Lower leg skin (tissue), 4 donors: ENCODE data around the gene PPP2R2B. TPM values are rescaled to one million over a fixed set of nuclear protein-coding genes. Genes with fewer than 3 reads are reported as not detected.

ENCODE experiments used
- DNase-seq, 2 donors: peaks; one replicate each; pipeline ENCODE4 v3.0.0-alpha.2; 2019; ENCODE audit warnings: low spot score in 2 of 2
- H3K4me3 ChIP-seq: fragments of 200-600 bp; sonication (generic); 2 replicates; pipeline ENCODE4 v1.5.1; 2017; ENCODE audit warnings: mild to moderate bottlenecking, low read depth; ENCODE audit not compliant: poor library complexity, severe bottlenecking
- CTCF ChIP-seq, 3 donors: fragments of 450-650 bp; IDR thresholded peaks; one replicate each; pipeline ENCODE4 v1.5.1; 2016; ENCODE audit warnings: antibody characterized with exemption in 3 of 3, mild to moderate bottlenecking in 3 of 3, moderate library complexity in 2 of 3
- POLR2A ChIP-seq, 2 donors: fragments of 450-650 bp; IDR thresholded peaks; one replicate each; pipeline ENCODE4 v1.6.1; 2016 to 2017; ENCODE audit warnings: antibody characterized with exemption in 2 of 2, mild to moderate bottlenecking in 1 of 2, moderate library complexity in 1 of 2
- WGBS, 2 donors: methylation state at CpG; one replicate each; pipeline ENCODE4 v1.1.5; 2018; 5-methylcytosine and 5-hydroxymethylcytosine counted together
- intact Hi-C: fragments of 100-400 bp; cut with DNase I; formaldehyde crosslinking; loops from one replicate; pipeline ENCODE4 v1.15.0; 2023; ENCODE audit warnings: low total_unique reads
- total RNA-seq, 4 donors: library from RNA; depleted of rRNA; stranded (reverse); fragments of >200 nt; gene quantifications; one replicate each; pipeline ENCODE4 v1.1.0, GENCODE V29; 2016

The PPP2R2B gene
- total RNA-seq, 4 donors from 2014 or later, result 3.7 to 8.4 (median 4.5) TPM

- no peak for DNase-seq
- no peak overlapping the region for H3K4me3 ChIP-seq
- TF ChIP-seq CTCF (IDR thresholded peaks at IDR 0.05) (no peak), POLR2A (IDR thresholded peaks at IDR 0.05) (no peak)
- intact Hi-C loops, result no loop called here
- 26 to 54% methylated on average over 1 of the region's 1 CpG for WGBS, 2 donors
Observed at GRCh38 chr5:146805081-146805480, 73.5 kb downstream of the PPP2R2B start.

GRCh38 chr5:146802945-146803522 lies 75.5 kb downstream of the PPP2R2B start:
- TF ChIP-seq POLR2A (IDR thresholded peaks at IDR 0.05), result no peak
- TF ChIP-seq CTCF (IDR thresholded peaks at IDR 0.05), result no peak

GRCh38 chr5:146799671-146800070 lies 78.9 kb downstream of the PPP2R2B start:
- WGBS, 2 donors, result 80 to 83% methylated on average over 5 of the region's 5 CpGs
- H3K4me3 ChIP-seq, result no peak overlapping the region
- DNase-seq, result no peak
- intact Hi-C loops, result no loop called here
- TF ChIP-seq POLR2A (IDR thresholded peaks at IDR 0.05) (no peak), CTCF (IDR thresholded peaks at IDR 0.05) (no peak)

More at GRCh38 chr5:146802945-146803522, 75.5 kb downstream of the PPP2R2B start:
- 85 to 86% methylated on average over 3 of the region's 3 CpGs for WGBS, 2 donors
- no peak overlapping the region for H3K4me3 ChIP-seq
- no peak for DNase-seq
- intact Hi-C loops, result no loop called here

- DNase-seq, result no peak
- 75 to 82% methylated on average over 1 of the region's 1 CpG for WGBS, 2 donors
- H3K4me3 ChIP-seq, result no peak overlapping the region
- TF ChIP-seq POLR2A (IDR thresholded peaks at IDR 0.05), result no peak
- TF ChIP-seq CTCF (IDR thresholded peaks at IDR 0.05), result no peak
- intact Hi-C loops, result no loop called here
Observed at GRCh38 chr5:146799231-146799630, 79.3 kb downstream of the PPP2R2B start.

GRCh38 chr5:146797658-146798057 lies 80.9 kb downstream of the PPP2R2B start:
- no peak overlapping the region for H3K4me3 ChIP-seq
- intact Hi-C loops, result no loop called here
- TF ChIP-seq POLR2A (IDR thresholded peaks at IDR 0.05) (no peak), CTCF (IDR thresholded peaks at IDR 0.05) (no peak)
- DNase-seq, result no peak
- 65 to 74% methylated on average over 5 of the region's 5 CpGs for WGBS, 2 donors

GRCh38 chr5:146796911-146797310 lies 81.6 kb downstream of the PPP2R2B start:
- H3K4me3 ChIP-seq, result no peak overlapping the region
- WGBS, 2 donors, result 21 to 47% methylated on average over 1 of the region's 1 CpG
- intact Hi-C loops, result no loop called here
- no peak for DNase-seq
- TF ChIP-seq CTCF (IDR thresholded peaks at IDR 0.05) (no peak), POLR2A (IDR thresholded peaks at IDR 0.05) (no peak)
